HG03378 (cell line): ENCODE results near the gene ADAM17.
"Not testable (repeated sequence)": the region's sequence is repeated elsewhere in the genome, so short reads cannot be mapped to it uniquely, and the experiment has no call there.

Source experiments
- ATAC-seq: cut with Tn5 transposase; IDR thresholded peaks from one replicate; pipeline ENCODE4 v1.9.1; 2021; ENCODE audit warnings: mild to moderate bottlenecking, moderate library complexity; ENCODE audit not compliant: unreplicated experiment

Gene ADAM17

GRCh38 chr2:9527995-9528787 is 27.4 kb downstream of the ADAM17 start:
- ATAC-seq, result no peak

GRCh38 chr2:9525266-9525665 is 30.4 kb downstream of the ADAM17 start:
- no peak for ATAC-seq

- no peak for ATAC-seq
Measured at GRCh38 chr2:9524291-9524690, 31.3 kb downstream of the ADAM17 start.

- ATAC-seq, result no peak
Measured at GRCh38 chr2:9519250-9519649, 36.4 kb downstream of the ADAM17 start.

GRCh38 chr2:9518780-9519179 is 36.9 kb downstream of the ADAM17 start:
- ATAC-seq, result no peak

GRCh38 chr2:9518163-9518562 is 37.5 kb downstream of the ADAM17 start:
- no peak for ATAC-seq

- no peak for ATAC-seq
Measured at GRCh38 chr2:9517118-9517782, 38.4 kb downstream of the ADAM17 start.

GRCh38 chr2:9513946-9514345 is 41.7 kb downstream of the ADAM17 start:
- not testable (repeated sequence) for ATAC-seq

- no peak for ATAC-seq
Measured at GRCh38 chr2:9508931-9509330, 46.7 kb downstream of the ADAM17 start.

- ATAC-seq, result no peak
Measured at GRCh38 chr2:9498210-9498609, 57.4 kb downstream of the ADAM17 start.

- ATAC-seq, result no peak
Measured at GRCh38 chr2:9497017-9497416, 58.6 kb downstream of the ADAM17 start.

- ATAC-seq, result no peak
Measured at GRCh38 chr2:9494081-9494480, 61.5 kb downstream of the ADAM17 start.

GRCh38 chr2:9493478-9493877 is 62.2 kb downstream of the ADAM17 start:
- ATAC-seq, result no peak

- ATAC-seq, result no peak
Measured at GRCh38 chr2:9492927-9493326, 62.7 kb downstream of the ADAM17 start.

GRCh38 chr2:9490789-9491188 is 64.8 kb downstream of the ADAM17 start:
- no peak for ATAC-seq

GRCh38 chr2:9488583-9489547 is 66.8 kb downstream of the ADAM17 start:
- ATAC-seq, result no peak

GRCh38 chr2:9484533-9484932 is 71.1 kb downstream of the ADAM17 start:
- ATAC-seq, result no peak

GRCh38 chr2:9483107-9483506 is 72.5 kb downstream of the ADAM17 start:
- no peak for ATAC-seq

GRCh38 chr2:9480157-9480556 is 75.5 kb downstream of the ADAM17 start:
- ATAC-seq, result no peak

- no peak for ATAC-seq
Measured at GRCh38 chr2:9478526-9478925, 77.1 kb downstream of the ADAM17 start.

GRCh38 chr2:9477914-9478313 is 77.7 kb downstream of the ADAM17 start:
- ATAC-seq, result no peak
